ENCODE measurements around the gene ANGPTL7. TPM values are rescaled to one million over a fixed set of nuclear protein-coding genes. Genes with fewer than 3 reads are reported as not detected.

Gene ANGPTL7
- total and polyA plus RNA-seq, 7 donors, result 0.10 to 1.6 (median 0.83) TPM

GRCh38 chr1:11198851-11199594, 9.9 kb downstream of the ANGPTL7 start:
- WGBS, 3 donors, result 73 to 93% (median 86%) methylated on average over 2 of the region's 2 CpGs
- DNase-seq (no peak), ATAC-seq (no peak)
- Histone ChIP-seq H3K36me3 (ENCODE audit: insufficient read depth in 1 of 2, low read depth in 1 of 2) (peaks cover 15 to 100% of the 10 kb centered on the region in 2 donors), H3K27me3 (ENCODE audit: insufficient read depth in 3 of 3, low read length in 2 of 3) (no peaks in the 10 kb centered on the region), H3K4me3 (no peak overlapping the region), H3K27ac (no peak overlapping the region), H3K9me3 (no peaks in the 10 kb centered on the region), H3K4me1 (no peaks in the 10 kb centered on the region)
- intact Hi-C loops (cut with DNase I), result no loop called here
- no peak for TF ChIP-seq CTCF (IDR thresholded peaks at IDR 0.05)

GRCh38 chr1:11204396-11205190, 15.4 kb downstream of the ANGPTL7 start:
- intact Hi-C loops (cut with DNase I), result no loop called here
- 90 to 91% (median 91%) methylated on average over 11 of the region's 11 CpGs for WGBS, 3 donors
- Histone ChIP-seq H3K9me3 (no peaks in the 10 kb centered on the region), H3K36me3 (ENCODE audit: insufficient read depth in 1 of 2, low read depth in 1 of 2) (peaks cover 28 to 100% of the 10 kb centered on the region in 2 donors), H3K27ac (no peak overlapping the region), H3K27me3 (ENCODE audit: insufficient read depth in 3 of 3, low read length in 2 of 3) (no peaks in the 10 kb centered on the region), H3K4me1 (no peaks in the 10 kb centered on the region), H3K4me3 (no peak overlapping the region)
- ATAC-seq, result peak in 3 of 4 donors; percentile 25 to 31 (median 30)
- no peak for DNase-seq
- no peak for TF ChIP-seq CTCF (IDR thresholded peaks at IDR 0.05)

- no peaks in the 10 kb centered on the region for H3K9me3 ChIP-seq
- WGBS, 3 donors, result 70 to 75% (median 73%) methylated on average over 6 of the region's 6 CpGs
- DNase-seq (peak in 1 of 2 donors; percentile 41), ATAC-seq (no peak)
- no peak overlapping the region for H3K4me3 ChIP-seq
- H3K36me3 ChIP-seq (ENCODE audit: insufficient read depth in 1 of 2, low read depth in 1 of 2), result peaks cover 43 to 100% of the 10 kb centered on the region in 2 donors
- TF ChIP-seq CTCF (IDR thresholded peaks at IDR 0.05), result no peak
- no peaks in the 10 kb centered on the region for H3K4me1 ChIP-seq
- H3K27ac ChIP-seq, result no peak overlapping the region
- intact Hi-C loops (cut with DNase I), result no loop called here
- H3K27me3 ChIP-seq (ENCODE audit: insufficient read depth in 3 of 3, low read length in 2 of 3), result no peaks in the 10 kb centered on the region
Observed at GRCh38 chr1:11207898-11208611, 18.9 kb downstream of the ANGPTL7 start.

- Histone ChIP-seq H3K27ac (no peak overlapping the region), H3K36me3 (ENCODE audit: insufficient read depth in 1 of 2, low read depth in 1 of 2) (peaks cover 39 to 100% of the 10 kb centered on the region in 2 donors), H3K4me1 (no peaks in the 10 kb centered on the region), H3K9me3 (no peaks in the 10 kb centered on the region), H3K27me3 (ENCODE audit: insufficient read depth in 3 of 3, low read length in 2 of 3) (no peaks in the 10 kb centered on the region), H3K4me3 (no peak overlapping the region)
- TF ChIP-seq CTCF (IDR thresholded peaks at IDR 0.05), result no peak
- DNase-seq, result no peak
- no peak for ATAC-seq
- 96 to 97% (median 96%) methylated on average over 4 of the region's 4 CpGs for WGBS, 3 donors
- intact Hi-C loops (cut with DNase I), result no loop called here
Observed at GRCh38 chr1:11211461-11211860, 22.3 kb downstream of the ANGPTL7 start.

Data from psoas muscle (tissue), 8 donors.